Activated T-cell treated with anti-CD3 and anti-CD28 coated beads, Interleukin-2, amount 50 U/mL, for 48 hours (primary cell): ENCODE results near the gene IGF2.

Experiments
- DNase-seq, 2 experiments: peaks; one replicate each; pipeline ENCODE4 v3.0.0-alpha.2; 2020

IGF2 gene

DNA sequence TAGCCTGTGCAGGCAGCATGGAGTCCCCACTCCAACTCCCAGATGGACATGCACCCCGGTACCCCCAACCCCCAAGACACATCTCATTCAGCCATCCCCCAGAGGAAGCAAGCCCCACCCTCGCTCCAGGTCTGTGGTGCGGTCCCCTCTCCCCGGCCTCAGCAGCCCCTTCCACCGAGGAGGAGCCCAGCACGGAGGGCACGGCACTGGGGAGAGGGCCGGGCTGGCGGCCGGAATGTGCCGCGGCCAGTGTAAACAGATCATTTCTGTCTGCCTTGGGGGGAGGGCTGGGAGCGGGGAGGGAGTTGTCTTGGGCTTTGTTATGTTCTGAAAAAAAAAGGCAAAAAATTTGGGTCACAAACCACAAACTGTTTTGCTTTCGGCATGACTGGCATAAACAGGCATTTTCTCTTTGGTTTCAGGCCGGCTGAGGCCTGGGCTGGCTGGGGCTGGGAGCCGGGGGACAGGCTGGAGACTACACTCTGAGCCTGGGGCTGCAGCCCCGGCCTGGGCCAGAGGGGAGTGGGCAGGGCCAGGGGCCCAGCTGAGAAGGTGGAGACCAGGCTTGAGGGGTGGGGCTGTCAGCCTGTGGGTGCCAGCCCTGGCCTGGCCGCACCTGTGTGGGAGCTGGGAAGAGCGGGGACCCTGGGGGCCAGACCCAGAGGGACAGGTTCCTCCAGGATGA lies 16.8 kb downstream of the IGF2 start:
- DNase-seq = no peak

DNA sequence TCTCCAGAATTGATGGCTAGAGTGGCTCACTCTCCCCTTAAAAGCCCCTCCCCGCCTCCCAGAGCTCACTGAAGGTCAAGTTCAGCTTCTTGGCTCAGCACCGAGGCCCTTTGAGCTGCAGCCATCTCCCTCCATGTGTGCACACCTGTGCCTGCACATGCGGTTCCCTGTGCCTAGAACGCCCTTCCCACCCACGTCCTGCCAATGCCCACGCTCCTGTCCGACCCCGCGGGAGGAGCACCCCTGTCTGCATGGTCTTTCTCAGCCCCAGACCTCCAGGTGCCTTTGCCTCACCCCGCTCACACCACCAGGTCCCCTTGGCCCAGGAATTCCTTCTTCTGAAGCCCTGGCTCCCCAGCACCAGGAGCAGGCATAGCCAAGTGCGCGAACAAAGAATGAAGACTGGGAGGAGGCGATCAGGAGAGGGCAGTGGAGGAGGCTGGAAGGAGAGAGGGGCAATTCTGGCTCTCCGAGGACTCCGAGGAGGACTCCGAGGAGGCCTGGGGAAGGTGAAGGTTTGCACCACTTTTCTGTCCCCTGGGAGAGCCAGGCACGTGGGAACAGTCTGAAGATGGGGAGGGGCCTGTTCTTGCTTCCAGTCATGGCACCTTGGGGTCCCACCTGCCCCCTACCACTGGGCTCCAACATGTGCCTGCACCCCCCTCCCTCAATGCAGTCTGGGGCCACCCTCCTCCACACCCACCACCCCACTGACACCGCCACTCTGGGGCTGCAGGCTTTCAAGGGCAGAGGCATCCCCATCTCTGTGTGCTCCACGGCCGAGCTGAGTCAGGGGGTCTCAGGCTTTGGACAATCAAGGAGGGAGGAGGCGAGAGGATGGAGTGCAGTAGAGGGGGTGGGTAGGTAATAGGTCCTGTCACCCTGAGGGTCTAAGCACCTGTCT lies 17.7 kb downstream of the IGF2 start:
- no peak for DNase-seq

DNA sequence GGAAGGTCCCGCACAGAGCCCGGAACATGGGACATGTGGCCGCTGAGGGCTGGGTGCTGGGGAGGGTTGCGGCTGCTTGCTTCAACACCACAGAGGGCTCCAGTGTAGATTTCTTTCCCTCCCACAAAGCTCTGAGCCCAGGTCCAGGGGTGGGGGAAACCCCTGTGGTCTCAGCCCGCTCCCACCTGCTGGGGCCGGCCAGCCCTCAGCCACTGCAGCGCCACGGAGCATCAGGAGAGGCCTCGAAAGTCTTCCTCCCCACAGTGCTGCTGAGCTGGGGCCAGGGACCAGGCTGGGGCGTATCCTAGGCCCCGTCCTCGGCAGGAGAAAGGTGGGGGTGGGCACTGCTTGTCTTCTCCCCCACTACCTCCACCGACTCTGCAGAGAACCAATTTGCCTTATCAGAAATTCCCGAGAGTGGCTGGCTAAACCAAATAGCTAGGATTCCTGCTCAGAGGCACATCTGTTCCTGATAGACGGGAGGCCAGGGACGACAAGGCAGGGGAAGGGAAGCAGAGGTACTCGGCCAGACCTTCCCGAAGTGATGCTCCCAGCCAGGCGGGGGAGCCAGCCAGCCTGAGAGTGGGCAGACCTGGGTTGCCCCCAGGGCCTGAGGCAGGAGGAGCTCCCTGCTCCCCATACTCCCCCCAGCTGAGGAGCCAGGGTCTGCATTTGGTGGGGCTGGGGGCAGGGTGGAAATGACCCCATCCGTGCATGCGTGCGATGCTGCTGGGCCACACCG lies 18.7 kb downstream of the IGF2 start:
- no peak for DNase-seq

DNA sequence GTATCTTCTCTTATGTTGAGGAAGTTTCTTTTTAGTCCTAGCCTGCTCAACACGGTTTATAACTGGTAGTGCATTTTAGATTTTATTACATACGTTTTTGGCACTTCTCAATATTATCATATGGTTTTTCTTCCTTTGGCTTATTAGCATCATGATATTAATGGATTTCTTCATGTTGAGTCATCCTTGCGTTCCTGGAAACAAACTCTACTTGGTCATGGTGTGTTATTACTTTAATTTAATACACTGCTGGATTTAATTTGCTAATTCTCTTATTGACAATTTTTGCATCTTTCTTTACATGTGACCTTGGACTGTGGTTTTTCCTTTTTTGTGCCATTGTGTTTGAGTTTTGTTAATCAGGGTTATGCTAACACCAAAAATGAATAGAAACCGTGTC lies 20.5 kb downstream of the IGF2 start:
- no peak for DNase-seq

DNA sequence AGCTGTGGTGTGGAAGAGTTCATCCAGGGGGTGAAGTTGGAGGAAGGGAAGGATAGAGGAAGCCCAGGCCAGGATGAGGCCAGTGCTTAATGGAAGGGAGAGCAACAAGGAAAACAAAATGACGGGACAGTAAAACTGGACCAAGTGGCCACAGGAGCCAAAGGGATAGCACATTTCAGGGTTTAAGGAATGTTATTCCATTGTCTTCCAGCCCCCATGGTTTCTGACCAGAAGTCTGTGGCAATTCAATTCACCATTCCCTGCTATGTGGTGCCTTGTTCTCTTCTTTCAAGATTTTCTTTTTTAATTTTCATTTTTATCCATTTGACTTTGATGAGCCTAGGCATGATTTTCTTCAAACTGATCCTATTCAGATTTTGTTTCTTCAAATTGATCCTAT lies 22.5 kb downstream of the IGF2 start:
- no peak for DNase-seq

DNA sequence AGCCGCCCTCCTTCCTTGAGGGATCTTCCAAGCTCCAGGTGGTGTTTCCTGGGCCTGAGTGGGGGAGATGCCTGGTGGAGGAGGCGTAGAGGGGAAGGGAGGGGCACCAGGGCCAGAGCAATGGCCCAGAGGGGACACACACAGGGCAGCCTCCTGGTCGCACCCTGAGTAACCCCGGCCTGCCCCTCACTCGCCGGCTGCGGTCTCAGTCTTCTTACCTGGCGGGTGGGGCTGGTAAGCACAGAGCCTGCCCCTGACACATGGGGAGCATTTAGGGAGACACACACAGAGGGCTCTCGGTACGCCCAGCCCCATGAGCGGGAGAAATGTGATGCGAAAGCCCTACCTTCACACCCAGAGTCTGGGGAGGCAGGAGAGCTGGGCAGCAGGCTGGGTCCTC lies 23.9 kb downstream of the IGF2 start:
- DNase-seq = no peak

DNA sequence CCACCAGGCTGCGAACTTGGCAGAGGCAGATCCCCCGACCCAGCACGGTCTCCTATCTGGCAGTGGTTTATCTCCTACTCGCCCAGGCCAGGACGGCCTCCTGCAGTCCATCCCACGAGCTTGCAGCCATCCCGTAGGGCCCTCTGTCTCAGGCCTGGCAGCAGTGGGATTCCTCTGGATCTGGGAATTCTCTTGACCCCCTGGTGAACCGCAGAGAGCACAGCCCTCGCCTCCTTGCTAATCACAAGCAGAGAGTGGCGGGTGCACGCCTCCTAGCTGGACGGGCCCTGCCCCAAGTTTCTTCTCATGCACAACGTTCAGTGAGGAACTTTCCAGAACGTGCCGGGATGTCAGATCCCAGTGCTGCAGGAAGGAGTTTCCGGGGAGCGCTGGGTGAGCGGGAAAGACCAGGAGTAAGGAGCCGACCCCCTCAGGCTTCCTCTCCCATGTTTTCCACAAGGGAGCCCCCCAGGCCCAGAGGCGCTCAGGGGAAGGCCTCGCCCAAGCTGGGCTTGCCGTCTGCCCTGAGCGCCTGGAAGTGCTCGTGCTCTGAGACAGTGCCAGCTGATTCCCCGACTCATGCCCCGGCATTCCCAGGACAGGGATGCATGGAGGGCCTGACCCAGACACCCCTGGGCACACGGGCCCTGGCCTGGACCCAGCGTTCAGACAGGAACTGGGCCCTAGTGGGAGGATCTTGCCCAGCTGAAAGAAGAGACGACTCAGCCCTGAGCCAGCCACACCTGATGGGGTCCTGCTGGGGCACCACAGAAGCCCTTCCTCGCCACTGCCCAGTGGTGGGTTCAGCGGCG lies 24.6 kb downstream of the IGF2 start:
- no peak for DNase-seq

DNA sequence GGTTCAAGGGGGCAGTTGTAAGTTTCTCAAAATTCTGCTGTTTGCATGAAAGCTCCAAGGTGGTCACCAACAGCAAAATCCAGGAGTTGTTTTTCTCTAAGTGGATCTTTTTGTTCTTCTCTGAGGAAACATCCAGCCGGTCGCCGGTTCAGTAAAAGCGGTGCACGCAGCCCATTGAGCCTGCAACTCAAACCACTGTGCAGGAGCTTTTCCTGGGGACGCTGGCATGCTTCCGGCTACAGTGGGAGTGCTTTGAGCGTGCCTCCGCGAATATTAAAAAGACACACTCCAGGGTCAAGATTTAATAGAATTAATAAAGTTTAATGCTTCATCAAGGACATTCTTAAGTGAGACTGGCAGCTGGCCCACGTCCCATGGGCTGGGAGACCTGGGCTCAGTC lies 25.4 kb downstream of the IGF2 start:
- DNase-seq = no peak

DNA sequence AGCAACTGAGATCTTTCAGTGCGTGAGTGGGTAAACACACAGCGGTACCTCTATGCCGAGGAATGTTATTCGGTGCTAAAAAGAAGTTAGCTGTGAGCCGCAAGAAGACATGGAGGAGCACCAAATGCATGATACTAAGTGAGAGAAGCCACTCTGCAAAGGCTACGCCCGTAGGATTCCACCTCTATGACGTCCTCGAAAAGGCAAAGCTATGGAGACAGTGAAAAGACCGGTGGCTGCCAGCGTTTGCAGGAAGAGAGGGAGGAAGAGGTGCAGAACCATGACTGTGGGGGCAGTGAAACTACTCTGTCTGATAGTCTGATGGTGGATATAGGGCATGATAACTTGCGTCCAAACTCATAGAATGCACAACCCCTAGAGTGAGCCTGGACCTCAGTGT lies 28.7 kb downstream of the IGF2 start:
- no peak for DNase-seq

DNA sequence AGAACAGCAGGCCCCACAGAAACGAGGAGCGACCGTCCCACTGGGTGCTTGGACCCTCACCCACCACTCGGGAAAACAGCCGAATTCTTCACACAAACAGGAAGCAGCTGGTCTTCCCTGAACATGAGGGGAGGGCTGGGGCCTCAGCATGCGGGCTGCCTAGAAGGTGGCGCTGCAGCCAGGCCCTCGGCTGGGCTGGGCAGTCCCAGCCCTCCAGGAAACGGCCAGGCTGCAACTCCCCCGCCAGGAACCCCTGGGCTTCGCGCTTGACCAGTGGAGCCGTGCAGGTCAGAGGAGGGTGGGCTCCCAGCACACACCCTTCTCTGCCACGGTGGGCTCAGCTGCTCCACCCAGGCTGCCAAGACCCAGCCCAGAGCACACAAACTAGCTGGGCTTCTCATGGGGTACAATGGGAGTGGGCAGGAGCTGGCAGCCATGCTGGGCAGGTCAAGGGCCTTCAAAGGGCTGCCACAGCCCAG lies 29.6 kb downstream of the IGF2 start:
- DNase-seq = no peak

DNA sequence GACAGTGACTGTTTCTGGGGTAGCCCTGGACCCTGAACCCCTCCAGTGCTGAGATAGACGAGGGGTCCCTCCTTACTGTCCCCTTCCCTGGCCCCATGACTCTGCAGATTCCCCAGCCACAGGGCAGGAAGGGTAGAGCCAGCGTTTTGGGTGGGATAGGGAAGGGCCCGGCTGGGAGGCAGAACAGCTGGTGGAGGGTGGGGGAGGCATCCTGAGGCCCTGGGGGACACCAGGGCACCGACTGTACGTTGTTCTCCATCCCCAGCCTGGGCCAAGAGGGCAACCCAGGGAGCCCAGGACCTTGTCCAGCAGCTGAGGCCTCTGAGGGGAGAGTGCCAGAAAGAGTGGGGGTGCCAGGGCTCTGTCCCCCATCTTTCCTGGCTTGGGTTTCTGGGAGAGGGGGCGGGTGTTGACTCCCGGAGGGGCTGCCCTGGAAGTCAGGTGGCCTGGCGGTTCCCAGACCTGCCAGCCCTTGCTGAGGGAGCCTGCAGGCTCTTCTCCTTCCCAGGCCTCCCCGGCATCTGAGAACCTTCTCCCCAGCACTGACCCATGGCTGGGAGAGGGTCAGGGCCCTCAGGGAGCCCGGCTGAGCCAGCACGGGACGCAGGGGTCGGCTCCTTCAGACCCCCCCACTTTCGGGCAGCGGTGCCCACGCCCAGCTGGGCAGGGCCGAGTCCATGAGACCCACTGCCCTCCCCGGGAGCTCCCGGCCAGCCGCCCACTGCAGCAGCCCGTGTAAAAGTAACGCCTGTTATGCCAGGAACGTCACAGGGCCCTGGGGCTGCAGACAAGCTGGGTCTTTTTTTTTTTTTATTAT lies 30.3 kb downstream of the IGF2 start:
- no peak for DNase-seq

DNA sequence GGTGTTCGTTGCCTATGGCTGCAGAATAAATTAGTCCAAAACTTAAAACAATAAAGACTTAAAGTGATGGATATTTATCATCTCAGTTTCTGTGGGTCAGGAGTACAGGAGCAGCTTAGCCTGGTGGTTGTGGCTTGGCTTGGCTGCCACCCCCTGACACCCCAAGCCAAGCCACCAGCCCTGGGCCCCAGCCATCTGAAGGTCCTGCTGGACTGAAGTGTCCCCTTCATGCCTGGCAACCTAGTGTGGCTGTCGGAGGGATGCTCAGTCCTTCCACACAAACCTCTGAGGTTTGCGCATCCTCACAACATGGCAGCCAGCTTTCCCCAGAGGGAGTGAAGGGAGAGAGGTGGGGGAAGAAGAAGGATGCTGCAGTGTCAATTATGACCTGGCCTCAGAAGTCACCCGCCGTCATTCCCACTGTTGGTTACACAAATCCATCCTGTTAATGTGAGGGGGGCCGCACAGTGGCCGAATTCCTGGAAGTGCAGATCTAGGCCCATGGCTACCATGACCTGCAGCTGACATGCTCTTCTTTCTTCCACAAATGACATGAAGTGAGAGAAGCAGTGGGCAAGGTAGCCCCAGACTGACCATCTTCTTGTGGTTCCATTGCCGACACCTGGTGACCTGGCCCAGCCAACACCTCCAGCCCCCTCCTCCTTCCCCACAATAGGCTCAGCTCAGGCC lies 31.1 kb downstream of the IGF2 start:
- no peak for DNase-seq

DNA sequence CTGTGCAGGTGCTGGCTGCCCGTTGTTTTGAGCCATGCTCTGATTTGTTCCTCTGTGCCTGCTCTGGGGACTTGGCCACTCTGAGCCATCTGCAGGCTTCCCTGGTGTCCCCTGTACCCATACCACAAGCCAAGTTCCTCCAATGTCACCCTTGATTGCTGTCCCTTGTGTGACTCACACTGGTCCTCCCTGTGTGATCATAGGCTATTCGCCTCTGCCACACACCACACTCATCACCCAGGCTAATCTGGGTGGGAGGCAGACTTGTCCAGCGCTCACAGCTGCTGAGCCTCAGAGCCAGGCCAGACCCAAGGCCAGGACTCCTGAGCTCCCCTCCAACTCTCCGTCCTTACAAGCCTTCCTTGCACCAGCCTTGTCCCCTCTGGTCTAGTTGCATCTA lies 31.7 kb downstream of the IGF2 start:
- DNase-seq = no peak

DNA sequence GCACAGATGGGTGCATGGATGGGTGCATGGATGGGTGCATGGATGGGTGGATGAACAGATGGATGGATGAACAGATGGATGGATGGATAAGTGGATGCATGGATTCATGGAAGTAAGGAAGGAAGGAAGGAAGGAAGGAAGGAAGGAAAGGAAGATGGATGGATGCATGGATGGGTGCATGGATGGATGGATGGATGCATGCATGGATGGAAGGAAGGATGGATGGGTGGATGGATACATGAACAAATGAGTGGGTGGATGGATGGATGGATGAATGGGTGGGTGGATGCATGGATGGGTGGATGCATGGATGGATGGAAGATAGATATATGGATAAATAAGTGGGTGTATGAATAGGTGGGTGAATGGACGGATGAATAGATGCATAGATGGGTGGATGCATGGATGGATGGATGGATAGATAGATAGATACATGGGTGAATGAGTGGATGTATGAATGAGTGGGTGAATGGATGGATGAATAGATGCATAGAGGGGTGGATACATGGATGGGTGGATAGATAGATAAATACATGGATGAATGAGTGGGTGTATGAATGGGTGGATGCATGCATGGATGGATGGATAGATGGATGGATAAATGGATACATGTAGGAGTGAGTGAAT lies 32.5 kb downstream of the IGF2 start:
- no peak for DNase-seq

DNA sequence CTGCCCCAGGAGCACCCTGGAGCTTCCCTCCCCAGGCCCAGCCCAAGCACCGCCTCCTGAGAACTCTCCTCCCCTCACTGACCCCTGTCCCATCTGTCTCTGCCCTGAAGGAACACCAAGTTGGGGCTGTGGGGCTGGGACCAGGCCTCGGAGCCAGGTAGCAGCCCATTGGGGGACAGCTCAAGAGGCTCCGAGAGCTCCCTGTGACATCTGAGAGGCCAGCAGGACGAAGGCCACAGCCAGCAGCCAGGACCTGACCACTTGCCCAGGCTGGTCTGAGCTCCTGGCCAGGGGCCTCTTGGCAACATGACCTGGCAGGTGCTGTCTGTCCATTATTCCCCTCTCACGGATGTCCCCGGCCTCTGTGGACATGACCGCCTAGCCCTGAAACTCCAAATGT lies 33.7 kb downstream of the IGF2 start:
- DNase-seq = no peak

DNA sequence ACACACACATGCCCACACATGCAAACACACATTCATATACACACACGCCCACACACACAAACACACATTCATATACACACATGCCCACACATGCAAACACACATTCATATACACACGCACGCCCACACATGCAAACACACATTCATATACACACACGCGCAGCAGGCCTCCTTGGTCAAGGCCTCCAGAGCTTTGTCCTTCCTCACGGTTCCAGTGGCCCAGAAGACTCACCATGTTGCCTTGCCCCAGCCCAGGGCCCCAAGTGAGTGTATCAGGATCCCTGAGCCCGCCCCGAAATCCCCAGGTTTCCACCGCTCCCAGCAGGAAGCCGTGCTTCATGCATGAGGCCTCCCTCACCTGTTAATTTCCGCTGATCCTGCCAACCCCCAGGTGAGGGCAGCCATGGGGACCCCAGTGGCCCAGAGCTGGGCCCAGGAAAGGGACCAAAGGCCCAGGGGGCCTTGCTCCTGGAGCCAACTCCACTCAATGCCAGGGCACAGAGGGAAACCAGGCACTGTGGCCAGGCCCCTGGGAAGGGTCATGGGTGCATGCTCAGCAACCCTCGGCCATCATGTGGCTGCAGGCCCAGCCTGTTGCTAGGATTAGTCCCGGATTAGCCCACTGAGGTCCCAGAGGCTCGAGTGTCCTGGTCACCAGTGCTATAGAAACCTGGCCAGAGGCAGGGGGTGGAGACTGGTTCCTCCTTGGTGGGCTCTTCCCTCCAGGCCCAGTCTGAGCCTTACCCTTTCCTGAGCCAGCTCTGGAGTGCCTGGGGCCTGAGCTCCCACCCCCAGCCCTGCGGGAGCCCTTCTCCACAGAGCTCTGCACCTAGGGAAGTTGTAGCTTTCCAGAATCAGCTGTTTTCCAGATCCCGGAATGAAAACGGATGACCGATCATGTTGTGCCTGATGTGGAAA lies 34.4 kb downstream of the IGF2 start:
- no peak for DNase-seq

DNA sequence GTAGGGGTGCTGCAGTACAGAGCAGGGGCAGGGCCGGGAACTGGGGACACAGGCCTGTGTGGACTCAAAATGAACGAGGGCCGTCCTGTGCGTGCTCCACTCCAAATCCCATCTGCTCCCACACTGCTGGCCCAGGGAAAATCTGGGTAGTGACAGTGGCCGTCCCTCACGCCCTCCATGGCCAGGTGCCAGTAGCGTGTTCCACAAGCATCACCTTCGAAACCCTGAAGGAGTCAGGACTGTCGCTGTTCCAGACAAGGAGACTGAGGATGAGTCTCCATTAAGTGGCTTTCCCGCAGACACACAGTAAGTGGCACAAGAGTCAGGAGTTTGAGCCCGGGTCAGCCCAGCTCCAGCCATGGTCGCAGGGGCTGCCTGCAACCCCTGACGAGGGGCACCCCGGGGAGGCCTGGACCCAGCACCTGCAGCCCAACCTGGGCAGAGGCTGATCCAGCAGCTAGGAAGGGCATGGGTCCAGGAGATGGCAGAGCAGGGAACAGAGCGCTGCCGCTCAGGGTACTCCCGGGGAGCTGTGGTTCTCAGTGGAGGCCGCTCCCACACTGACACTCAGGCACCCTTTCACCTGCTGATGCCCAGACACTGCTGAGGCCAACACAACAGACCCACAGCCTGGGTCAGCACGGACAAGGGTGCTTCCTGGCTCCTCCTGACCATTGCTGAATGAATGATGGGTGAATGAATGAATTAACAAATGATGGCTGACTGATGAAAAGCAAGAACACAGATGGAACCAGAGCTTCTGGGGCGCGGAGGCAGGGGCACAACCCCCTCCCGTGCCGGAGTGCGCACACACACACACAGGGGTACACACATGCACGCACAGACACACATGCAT lies 35.3 kb downstream of the IGF2 start:
- no peak for DNase-seq

DNA sequence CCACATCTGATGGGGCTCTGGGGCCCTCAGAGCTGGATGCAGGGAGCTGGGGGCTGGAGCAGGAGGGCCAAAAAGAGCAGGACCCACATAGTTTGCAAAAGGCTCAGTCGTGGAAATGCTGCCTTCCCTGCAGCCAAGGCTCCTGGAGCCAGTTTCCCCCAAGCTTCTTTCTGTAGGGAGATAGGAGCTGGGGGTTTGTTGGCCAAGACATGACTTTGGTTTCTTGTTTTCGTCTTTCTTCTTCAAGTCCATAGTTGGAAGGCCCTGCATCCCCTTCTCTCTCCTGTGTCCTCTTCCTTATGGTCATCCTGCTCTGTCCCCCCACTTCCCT lies 36.3 kb downstream of the IGF2 start:
- no peak for DNase-seq
